Limb (tissue), 2 donors: ENCODE results near the gene MMP20.
"Not testable (repeated sequence)": the region's sequence is repeated elsewhere in the genome, so short reads cannot be mapped to it uniquely, and the experiment has no call there.

Experiments
- DNase-seq, 2 donors: peaks; one replicate each; pipeline ENCODE4 v3.0.0-alpha.2; 2016; ENCODE audit errors: extremely low spot score in 2 of 2

MMP20 gene, protein sequence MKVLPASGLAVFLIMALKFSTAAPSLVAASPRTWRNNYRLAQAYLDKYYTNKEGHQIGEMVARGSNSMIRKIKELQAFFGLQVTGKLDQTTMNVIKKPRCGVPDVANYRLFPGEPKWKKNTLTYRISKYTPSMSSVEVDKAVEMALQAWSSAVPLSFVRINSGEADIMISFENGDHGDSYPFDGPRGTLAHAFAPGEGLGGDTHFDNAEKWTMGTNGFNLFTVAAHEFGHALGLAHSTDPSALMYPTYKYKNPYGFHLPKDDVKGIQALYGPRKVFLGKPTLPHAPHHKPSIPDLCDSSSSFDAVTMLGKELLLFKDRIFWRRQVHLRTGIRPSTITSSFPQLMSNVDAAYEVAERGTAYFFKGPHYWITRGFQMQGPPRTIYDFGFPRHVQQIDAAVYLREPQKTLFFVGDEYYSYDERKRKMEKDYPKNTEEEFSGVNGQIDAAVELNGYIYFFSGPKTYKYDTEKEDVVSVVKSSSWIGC

DNA sequence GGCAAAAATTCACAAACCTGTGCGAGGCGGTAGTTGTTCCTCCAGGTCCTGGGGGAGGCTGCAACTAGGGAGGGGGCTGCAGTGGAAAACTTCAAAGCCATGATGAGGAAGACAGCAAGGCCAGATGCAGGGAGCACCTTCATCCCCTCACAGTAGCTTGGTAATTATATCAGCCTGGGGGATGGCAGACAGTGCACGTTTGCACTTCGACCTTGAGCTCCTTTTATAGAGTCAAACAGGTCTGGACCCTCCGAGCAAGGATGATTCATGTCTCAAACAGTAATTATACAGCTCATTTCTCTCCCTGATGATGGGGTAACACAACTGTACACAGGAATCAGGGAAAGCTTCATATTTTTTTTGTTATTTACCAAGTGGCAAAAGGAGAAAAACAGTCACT, at the start of gene MMP20:
MMP20 (minus strand) TSS at position 156 of the 400 bp plus-strand sequence; CDS start at position 143, 13 bp downstream.
- no peak for DNase-seq

DNA sequence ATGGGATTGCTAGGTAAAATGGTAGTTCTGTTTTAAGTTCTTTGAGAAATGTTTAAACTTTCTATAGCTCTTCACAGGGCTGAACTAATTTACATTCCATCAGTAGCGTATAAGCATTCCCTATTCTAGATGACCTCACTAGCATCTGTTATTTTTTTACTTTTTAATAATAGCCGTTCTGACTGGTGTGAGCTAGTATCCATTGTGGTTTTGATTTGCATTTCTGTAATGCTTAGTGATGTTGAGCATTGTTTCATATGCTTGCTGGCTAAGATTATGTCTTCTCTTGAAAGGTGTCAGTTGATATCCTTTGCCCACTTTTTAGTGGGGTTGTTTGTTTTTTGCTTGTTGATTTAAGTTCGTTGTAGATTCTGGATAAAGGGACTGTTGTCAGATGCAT, 44.5 kb upstream of the MMP20 start:
- DNase-seq = no peak

DNA sequence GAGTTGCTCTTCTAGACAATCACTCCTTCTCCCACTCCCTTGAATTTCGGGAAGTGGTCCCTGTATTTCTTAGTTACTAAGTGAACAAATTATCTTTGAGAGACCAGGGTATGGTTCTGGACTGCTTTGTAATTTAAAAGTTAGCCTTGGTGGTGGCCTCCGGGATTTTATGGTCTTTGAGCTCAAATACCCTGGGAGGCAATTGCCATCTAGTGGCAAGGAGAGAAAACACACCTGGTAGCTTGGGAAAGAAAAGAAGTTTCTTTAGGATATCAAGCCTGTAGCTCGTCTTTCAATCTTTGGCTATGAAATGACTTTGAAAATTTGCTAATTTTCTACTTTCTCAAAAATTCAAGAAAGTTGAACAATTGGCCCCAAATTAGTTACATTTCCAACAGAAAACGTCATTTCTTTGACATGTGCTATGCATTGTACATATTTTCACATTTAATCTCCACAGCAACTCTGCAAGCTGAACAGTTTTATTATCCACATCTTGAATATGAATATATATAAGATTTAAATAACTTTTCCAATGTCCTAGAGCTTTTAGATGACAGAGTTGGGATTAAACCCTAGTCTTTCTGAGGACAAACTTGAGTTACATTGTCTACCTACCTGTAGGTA, 41.3 kb upstream of the MMP20 start:
- no peak for DNase-seq

DNA sequence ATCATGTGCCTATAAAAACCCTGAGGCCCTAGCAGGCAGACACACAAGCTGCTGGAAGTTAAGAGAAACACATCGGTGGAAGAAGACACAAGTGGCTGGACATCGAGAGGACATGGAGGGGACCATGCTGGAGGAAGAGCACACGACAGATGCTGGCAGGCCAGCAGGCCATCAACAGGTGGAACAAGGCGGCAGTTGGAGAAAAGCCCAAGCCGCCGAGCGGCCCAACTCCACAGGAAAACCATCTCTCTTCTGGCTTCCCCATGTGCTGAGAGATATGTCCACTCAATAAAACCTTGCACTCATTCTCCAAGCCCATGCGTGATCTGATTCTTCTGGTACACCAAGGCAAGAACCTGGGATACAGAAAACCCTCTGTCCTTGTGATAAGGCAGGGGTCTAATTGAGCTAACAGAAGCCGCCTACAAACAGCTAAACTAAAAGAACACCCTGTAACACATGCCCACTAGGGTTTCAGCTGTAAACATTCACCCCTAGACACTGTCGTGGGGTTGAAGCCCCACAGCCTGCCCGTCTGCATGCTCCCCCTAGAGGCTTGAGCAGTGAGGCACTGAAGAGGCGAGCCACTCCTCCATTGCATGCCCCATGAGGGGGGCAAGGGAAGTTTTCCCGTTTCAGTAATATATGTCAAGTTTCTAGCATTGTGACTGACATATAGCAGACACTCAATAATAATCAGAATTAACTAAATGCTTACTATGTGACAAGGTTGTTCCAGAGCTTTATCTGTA, 39.0 kb upstream of the MMP20 start:
- DNase-seq = no peak

DNA sequence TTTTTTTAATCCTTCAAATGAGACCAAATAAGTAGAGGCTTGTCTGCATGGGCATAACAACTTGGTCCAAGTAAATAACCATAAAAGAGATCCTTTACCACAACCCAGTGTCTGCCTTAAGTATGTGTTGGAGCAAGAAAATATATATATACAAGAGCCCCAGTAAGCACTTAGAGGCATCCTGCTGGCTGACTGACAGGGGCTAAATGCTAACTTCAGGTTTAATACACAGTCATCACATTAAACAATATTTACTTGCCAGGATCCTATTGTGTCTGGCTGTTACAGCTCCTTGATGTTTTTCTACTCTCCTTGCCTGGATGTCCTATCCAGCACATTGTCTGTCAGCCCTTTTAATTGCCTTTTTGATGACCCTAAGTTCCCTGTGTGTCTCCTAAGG, 37.5 kb upstream of the MMP20 start:
- DNase-seq = no peak

DNA sequence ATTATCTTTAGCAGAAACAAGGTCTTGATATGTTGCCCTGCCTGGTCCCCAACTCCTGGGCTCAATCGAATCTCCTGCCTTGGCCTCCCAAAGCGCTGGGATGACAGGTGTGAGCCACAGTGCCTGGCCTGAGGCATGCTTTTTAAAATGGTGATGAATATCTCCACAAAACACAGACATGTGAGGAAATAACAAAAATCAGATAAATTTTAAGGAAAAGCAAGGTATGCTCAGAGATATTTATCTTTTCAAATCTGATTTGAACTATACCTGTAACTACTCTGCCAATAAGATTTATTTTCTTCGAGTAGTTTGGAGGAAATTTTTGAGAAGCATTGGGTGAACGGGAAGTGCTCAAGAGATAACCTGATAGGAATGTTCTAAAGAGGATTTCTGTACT, 35.9 kb upstream of the MMP20 start:
- DNase-seq = no peak

DNA sequence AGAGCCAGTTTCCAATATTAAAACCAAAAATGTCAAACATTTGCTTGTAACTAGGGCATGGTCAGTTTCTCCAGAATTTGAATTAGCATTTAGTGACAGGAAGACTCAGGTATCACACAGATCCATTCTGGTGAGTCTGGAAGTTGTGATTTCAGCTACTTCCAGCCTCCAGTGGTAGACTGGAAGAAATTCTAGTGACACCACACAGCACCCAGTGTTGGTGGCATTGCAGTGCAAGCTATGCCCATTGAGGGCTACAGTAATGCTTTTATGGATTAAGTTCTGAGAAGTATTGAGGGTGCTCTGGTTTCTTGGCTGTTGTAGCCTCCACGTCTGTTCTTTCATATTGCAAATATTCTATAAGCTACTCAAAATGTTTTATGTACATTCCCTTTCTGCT, 31.4 kb upstream of the MMP20 start:
- DNase-seq = no peak

DNA sequence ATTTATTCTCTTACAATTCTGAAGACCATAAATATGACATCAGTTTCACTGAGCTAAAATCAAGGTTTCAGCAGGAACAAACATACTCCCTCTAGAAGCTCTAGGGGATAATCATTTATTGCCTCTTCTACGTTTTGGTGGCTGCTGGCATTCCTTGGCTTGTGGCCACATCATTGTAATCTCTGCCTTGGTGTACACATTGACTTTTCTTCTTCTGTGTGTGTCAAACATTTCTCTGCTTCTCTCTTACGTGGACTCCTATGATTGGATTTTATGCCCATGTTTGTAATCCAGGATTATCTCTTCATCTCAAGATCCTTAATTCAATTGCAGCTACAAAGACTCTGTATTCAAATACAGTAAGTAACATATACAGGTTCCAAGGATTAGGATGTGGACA, 30.4 kb upstream of the MMP20 start:
- DNase-seq = no peak

DNA sequence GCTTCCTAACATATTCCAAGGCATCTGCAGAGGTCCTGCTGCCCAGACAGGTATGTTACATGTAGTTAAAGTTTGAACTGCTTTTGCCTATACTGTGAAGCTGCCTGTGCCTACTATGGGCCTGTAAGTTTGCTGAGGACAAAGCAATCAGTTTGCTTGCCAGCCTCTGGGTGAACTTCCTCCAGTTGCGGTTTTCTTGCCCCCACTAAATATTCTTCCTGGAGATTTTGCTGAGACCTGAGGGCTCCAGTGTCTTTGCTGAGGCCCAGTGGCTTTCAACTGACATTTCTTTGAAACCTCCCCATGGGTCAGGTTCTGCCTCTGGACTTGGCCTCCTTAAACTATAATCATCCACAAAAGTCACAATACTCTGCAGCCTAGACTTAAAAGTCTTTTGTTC, 29.6 kb upstream of the MMP20 start:
- no peak for DNase-seq

DNA sequence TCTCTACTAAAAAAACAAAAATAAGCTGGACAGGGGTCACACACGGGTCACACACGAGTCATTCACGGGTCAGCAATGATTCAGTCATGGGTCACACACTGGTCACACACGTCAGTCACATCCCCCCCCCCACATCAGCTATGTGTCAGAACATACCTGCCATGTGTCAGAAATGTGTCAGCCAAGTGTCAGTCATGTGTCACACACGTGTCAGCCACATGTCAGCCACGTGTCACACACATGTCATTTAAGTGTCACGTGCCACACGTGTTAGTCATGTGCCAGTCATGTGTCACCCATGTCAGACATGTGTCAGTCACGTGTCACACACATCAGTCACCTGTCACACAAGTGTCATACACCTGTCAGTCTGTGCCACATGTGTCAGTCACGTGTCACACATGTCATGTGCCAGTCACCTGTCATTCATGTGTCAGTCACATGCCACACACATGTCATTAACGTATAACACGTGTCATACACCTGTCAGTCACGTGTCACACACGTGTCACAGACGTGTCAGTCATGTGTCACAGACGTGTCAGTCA, 28.7 kb upstream of the MMP20 start:
- DNase-seq = no peak

DNA sequence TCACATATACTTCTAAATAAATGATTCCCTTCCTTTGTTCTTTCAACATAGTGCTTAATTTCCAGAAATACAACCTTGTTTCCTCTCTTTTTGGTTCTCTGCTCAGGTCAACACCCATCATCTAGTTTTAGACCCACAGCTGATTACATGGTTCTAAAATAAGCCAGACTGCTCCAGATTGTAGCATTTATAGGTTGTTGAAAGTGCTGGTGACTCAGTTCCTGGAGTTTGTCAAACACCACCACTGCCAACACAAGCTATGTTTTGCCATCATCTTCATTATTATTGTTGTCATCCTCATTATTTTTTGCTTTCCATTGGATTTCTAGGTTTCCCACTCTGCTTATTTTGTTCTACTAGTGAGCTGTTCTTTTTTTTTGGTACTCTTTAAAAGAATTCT, 22.3 kb upstream of the MMP20 start:
- DNase-seq = no peak

DNA sequence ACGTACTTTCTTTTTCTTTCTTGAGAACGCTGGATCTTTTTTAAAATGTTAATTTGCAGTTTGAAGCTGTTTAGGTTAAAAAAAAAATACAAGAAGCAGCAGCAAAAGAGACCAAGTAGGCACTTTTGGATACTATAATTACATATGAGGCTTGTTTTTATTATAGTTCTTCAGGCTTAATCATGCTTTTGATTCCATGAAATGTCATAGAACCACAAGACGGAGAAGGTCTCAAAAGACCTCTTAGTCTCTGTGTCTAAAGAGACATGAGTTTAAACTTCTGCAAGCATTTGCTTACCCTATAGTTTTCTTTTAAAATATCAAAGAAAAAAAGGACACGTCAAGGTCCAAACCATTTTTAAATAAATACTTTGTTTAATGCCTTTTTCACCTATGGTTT, 18.8 kb upstream of the MMP20 start:
- no peak for DNase-seq

DNA sequence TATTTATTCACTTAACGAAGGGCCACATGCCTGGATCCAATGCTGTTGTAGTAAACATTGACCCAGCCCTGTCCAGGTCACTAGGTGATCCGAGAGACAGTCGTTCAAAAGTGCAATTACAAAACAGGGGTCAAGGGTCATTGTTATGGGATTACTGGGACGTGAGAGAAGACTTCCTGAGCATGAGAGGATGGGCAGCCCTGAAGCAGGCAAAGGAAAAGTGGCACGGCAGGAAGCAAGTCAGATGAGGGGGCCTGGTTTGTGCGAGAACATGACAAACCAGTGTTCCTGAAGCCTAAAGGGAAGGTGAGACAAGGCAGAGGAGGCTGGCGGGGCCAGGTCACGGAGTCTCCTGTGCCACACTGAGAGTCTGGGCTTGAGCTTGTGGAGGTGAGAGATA, 15.8 kb upstream of the MMP20 start:
- no peak for DNase-seq

DNA sequence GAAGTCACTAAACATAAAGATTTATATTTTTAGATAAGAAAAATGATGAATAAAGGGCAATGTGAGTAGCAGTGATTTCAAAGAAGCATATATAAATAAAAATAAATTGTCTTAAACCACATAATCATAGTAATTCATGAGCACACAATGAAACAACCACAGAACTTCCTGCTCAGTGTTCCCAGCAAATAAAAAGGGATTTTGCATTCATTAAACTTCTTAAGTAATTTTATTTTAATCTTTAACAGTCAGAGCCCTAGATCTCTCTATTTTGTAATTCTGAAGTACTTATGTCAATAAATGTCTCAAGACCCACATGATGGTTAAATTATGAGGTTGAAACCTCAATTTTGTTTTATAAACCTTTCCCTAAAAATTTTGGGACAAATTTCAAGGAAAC, 14.5 kb upstream of the MMP20 start:
- no peak for DNase-seq

DNA sequence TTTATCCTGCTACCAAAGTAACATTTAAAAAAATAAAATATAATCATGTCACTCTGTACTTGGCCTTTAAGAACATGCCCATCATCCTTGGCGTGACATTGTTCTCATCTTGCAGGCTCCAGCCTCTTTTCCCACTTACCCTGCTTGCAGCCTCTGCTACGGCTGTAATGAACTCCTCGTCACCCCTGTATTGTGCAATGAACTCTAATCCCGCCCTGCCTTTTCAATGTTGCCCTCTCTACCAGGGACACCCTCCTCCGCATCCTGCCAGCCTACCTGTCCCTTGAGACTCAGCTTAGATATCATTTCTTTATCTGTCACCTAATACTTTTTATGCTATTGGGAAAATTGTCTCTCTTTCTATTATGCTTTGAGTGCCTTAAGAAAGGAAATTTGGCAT, 12.6 kb upstream of the MMP20 start:
- DNase-seq = no peak

DNA sequence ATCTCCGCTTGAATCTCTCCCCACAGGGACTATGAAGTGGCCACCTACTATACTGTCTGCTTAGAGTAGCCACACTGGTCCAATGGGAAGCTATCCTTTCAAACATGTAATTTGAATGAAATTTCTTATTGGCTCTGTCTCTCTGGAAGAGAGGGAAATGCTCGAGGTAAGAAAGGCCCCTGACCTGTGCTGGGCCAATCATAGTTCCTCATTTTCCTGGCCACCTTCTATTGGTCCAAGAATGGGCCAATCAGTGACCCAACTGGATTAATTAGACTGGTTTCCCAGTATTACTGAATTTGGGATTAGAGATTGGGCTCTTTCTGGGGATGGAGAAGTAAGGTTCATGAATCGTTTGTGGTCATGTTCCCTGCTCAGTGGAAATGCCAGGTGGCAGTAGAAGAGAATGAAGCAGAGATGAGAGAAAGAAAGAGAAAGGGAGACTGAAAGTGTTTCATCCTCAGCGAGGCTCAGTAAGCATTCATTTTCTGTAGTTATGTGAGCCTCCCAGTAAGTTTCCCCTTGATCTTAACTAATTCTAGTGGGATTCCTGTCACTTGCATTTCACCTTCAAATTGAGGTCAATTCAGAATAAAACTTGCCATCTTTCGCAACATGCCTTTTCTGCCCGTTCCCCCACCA, 8.4 kb upstream of the MMP20 start:
- DNase-seq = no peak

DNA sequence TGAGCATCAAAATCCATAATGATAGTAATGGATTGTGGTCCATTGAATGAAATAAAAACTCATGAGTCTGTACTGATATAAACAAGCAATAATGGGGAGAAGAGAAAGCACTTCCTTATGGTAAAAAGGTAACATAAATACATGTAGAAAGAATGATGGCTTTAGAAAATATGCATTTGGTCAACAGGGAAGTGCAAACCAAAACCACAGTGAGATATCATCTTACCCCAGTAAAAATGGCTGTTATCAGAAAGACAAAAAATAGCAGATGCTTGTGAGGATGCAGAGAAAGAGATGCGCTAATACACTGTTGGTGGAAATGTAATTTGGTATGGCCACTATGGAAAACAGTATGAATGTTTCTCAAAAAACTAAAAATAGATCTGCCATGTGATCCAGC, 6.9 kb upstream of the MMP20 start:
- DNase-seq = no peak

DNA sequence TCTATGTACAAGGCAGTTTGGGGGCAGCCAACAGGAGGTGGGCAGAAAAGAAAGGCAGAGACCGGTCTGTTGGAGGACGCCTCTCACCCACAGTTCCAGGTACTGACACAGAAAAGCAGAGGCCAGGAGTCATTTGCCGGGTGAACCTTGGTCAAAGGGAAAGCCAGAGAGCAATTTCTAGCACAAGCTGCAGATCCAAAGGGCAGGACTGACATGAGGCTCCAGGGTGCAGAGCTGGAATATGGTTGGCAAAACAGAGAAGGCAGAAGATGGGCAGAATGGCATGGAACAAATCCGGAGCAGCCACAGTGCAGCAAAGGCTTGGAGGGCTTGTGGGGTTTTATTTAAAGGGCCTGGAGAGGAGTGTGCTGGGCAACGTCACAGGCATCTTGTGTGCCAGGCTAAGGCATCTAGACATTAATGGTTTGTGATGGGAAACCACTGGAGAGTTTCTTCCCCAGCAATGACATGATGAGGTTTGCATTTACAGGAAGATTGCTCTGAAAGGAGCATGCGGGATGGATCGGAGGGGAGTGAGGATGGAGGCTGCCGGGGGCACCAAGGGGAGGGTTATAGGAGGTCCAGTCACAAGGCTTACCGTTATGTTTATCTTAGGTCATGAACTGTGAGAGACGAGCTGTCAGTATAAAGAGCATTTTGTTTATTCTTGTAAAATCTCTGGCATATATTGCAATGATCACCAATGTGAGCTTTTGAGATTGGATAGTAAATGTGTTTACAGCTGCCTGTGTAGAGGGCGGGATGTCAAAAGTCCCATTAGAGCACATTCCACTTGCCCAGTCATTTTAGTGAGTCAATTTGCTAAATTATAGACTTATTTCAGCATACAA, 5.7 kb upstream of the MMP20 start:
- DNase-seq = no peak

DNA sequence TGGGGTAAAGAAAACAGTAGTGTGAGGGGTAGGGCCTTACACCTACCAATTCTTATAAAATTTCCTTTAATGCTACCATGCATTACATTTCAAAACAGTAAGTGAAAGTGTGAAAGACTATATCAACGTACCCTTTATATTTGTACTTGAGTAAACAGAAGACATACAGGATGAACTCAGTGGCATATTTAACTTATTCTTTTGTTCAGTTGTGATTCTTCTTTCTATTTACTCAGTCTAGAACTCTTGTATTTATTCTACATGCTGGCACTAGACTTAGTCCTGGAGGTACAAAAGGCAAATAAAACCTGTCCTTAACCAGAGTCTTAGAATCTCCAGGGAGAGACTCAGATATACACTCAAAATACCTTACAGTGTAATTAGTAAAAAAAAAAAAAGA, 4.8 kb upstream of the MMP20 start:
- DNase-seq = not testable (repeated sequence)

DNA sequence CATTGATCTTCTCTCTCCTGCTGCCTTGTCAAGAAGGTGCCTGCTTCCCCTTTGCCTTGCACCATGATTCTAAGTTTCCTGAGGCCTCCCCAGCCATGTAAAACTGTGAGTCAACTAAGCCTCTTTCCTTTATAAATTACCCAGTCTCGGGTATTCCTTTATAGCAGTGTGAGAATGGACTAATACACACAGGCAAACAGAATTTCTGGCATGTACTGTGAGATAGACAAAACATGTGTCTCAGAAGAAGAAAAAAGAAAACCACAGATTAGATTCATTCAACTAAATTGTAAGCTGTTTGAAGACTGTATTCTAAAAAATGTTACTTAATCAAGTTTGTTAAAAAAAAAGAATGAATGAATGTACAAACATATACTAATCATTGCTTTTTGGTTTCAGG, 1.5 kb upstream of the MMP20 start:
- no peak for DNase-seq

DNA sequence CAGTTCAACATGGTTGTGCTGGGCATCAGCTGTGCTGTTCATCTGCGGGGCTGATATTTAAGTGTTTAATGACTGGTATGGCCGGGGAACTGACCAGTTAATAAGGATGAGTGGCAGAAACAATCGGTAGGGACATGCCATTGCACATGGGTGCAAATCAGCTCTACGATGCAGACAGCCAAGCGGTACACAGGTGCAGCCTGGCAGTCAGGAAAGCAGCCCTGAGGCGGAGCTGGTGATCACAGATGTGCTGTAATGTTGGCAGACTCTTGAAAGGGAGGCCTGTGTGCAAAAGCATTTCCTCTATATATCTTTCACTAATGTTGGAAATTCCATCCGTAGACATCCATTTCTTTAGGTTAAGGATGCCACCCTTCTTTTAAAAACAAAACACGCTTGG, 1.1 kb downstream of the MMP20 start:
- DNase-seq = no peak
